ENCODE measurements around the gene PIAS4.

Gene PIAS4

DNA sequence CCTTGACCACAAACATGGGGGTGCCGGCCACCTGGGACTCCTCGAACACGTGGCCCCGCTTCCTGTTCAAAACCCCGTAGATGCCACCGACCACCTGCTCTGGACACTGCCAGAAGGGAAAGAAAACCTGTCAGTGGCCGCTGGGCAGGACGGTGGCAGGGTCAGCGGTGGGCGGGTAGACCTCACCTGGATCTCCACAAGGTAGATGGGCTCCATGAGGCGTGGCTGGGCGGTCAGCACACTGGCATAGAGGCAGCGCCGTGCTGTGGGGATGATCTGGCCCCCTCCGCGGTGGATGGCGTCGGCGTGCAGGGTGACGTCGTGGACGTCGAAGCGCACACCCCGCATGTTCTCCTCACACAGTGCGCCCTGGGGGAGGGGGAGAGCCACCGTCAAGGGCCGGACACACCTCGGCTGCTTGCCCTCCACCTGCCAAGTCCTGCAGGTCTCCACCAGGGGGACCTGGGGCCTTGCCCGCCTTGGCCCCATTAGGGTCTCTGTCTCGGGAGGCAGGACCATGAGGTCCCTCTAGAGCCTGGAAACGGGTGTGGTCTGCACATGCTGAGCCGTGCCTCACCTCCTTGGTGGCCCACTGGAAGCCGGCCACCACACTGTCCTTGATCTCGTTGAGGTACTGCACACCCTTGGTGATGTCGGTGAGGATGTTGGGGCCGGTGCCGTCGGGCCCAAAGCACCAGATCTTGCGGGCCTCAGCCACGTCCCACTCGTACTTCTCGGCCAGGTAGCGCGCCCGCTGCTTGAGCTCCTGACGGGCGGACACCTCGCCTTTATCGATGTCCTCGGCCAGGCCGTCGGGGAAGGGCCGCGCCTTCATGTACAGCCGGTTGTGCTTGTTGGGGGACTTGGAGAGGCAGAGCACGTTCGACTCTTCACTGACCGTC is 30.0 kb upstream of the PIAS4 start:
- no peak for DNase-seq (ENCODE audit: low read depth)

DNA sequence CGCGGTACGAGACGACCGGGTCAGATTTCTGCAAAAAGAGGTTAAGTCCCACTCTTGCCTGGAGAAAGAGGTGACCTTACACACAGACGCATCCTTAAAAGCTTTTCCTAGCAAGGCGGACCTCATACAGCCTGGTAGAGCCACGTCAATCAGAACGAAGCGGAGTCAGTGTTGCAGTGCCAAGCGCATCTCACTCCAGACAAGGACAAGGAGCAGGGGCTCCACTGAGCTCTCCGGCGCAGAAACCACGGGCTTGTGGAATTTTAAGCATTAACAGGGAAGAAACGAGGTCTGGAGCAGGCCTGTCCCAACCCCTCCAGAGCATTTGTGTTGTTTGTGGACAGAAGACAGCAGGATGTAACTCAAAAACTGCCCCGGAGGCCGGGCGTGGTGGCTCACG is 29.4 kb upstream of the PIAS4 start:
- no peak for DNase-seq (ENCODE audit: low read depth)

DNA sequence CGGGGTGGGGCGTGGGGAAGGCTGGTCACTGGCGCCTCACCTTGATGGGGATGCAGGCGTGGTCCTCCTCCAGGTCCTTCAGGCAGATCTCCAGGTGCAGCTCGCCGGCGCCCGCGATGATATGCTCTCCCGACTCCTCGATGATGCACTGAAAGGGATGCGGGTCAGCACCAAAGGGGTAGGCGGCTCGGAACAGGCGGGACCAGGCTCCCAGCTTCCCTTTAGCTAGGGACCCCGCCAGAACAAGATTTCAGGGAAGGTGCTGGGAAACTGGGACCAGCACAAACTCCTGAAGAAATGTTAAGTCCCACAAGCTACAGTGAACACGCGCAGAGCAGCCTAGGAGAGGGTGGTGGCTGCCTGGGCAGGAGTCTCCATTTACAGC is 28.3 kb upstream of the PIAS4 start:
- no peak for DNase-seq (ENCODE audit: low read depth)

- no peak for DNase-seq (ENCODE audit: low read depth)
Observed at GRCh38 chr19:3979674-3980352, 27.7 kb upstream of the PIAS4 start.

GRCh38 chr19:3980353-3981251 is 26.9 kb upstream of the PIAS4 start:
- DNase-seq (ENCODE audit: low read depth): no peak

DNA sequence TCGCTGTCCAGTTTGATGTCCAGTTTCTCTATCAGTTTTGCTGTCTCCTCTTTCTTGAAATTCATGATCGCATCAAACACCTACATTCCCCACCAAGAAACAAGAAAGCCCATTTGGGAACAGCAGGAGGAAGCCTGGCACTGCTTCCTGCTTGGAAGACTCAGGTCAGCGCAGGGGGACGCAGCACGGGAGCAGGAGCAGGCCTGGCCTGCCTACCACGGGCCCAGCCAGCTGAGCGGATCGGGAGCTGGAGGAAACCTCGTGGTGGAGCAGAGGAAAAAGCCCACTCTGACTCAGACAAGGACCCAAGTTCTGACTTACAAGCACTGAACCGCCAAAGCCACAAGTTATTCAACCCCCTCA is 26.2 kb upstream of the PIAS4 start:
- no peak for DNase-seq (ENCODE audit: low read depth)

GRCh38 chr19:3981736-3982681 is 25.5 kb upstream of the PIAS4 start:
- no peak for DNase-seq (ENCODE audit: low read depth)

- no peak for DNase-seq (ENCODE audit: low read depth)
Observed at GRCh38 chr19:3982701-3983541, 24.6 kb upstream of the PIAS4 start.

DNA sequence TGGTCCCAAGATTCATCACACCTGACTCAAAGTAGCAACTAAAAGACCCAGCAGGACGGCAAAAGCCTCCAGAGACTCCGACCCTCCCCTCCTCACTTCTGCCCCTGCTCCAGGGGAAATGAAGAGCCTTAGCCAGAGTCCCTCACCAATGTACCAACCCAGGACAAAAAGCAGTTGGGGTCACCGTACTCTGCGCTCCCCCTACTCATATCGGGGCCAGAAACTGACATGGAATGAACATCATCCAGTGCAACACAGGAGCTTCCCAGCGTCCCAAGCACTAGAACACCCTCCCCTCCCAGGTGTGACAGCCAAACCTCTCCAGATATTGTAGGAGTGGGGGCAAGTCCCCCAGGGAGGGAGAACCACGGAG is 24.0 kb upstream of the PIAS4 start:
- DNase-seq (ENCODE audit: low read depth): no peak

DNA sequence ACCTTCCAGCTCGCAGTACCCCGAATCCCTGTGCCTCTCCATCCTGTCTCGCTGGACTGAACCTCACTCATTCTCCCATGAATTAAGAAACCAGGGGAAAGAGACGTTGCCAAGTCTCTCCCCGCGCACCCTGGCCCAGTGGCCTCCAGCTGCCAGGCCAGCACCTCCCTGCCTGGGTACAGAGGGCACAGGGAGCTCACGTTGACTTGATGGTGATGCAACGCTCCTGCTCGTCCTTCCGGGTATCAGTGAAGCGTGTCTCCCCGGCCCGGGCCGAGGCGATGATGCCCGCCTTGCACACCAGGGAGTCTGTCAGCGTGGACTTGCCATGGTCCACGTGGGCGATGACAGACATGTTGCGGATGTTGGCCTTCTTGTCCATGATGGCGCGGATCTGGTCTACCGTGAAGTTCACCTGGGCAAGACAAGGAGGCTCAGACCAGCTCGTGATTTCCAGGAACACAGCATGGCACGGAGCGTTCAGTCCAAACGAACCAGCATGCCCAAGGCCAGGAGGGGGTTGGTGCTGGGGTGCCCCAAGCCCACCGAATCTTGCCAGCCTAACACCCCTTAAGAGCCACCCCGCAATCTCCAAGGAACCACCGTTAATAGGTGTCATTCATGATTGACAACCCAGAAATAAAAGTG is 23.5 kb upstream of the PIAS4 start:
- no peak for DNase-seq (ENCODE audit: low read depth)

DNA sequence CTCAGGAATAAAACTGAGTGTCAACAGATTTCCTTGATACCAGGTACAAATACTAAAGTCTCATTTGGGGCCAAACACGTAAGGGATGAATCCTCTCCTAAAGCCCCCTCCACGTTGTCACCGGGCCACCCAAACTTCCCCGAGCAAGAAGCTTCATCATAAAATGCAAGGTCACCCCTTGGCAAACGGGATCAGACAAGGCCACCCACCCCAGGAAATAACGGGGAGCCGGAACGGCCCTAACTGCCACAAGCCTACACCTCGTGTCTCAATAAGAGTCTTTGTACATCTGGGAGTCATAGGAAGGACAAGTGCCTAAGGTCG is 23.0 kb upstream of the PIAS4 start:
- no peak for DNase-seq (ENCODE audit: low read depth)

DNA sequence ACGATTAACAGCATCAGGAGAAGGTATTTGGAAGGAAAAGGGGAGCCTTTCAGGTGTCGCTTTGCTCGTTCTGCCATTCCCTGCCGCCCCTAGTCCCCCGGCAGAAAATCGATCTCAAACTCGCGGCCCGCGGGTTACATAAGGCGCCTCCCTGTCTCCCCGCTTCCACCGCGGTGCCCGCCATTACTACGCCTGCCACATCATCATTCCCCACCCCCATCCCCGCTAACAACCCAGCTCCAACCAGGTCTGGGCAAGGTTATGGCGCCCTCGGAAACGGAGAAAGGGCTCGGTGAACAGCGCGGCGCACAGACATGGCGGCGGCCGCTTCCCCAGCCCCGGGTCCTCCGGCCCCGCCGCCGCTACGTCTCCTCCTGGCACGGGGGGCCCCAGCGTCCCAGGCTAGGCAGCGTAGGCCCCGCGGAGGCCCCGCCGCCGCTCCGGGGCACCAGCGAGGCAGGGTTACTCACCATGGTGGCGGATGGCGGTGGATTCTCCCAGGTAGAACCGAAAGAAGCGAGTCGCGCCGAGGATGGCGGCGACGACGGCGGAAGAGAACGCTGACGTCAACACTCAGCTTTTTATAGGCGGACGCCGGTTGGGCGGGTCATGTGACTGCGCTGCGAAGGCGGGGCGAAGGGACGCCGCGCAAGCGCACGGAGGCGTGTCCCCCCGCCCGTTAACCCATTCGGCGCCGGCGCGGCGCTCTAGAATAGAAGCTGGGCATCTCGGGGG is 22.5 kb upstream of the PIAS4 start, which contains the start of gene EEF2:
Gene EEF2 (minus strand): TSS at position 556 of the 735 bp plus-strand sequence. CDS start 83 bp downstream, at position 473.
- peak; percentile 86 for DNase-seq (ENCODE audit: low read depth)

GRCh38 chr19:3985643-3986259 is 21.8 kb upstream of the PIAS4 start:
- no peak for DNase-seq (ENCODE audit: low read depth)

DNA sequence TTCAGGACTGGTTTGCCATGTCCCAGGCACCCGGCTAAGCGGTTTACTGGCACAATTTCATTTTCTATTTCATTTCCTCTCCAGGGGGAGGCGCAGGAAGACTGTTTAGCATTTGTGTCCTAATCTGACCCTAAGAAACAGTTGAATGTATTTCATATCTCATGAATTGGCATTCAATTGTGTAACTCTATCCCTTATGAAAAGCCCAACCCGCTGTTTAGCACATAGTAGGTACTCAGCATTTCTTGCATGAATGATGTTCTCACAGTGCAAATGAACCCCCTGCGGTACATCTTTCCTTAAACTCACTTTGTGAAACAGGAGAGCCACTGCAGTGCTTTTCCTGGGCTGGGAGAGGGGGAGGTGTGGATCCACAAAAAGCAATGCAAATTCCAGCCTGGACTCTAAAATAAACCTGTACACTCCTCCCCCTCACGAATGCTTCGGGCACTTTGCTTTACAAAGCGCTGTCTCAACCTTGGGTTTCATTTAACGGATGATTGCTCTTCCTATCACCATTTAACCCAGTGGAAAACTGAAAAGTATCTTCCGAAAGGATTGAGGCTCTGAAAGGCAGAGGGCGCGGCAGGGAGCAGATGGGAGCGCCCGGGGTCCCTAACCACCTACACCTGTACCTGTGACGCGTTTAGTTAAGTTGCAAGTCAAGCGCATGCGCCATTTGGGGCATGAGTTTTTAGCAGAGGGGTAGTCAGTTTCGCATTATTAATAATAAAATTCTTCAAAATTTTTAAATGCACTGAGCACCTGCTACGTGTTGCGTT is 21.1 kb upstream of the PIAS4 start:
- DNase-seq (ENCODE audit: low read depth): peak; percentile 35

DNA sequence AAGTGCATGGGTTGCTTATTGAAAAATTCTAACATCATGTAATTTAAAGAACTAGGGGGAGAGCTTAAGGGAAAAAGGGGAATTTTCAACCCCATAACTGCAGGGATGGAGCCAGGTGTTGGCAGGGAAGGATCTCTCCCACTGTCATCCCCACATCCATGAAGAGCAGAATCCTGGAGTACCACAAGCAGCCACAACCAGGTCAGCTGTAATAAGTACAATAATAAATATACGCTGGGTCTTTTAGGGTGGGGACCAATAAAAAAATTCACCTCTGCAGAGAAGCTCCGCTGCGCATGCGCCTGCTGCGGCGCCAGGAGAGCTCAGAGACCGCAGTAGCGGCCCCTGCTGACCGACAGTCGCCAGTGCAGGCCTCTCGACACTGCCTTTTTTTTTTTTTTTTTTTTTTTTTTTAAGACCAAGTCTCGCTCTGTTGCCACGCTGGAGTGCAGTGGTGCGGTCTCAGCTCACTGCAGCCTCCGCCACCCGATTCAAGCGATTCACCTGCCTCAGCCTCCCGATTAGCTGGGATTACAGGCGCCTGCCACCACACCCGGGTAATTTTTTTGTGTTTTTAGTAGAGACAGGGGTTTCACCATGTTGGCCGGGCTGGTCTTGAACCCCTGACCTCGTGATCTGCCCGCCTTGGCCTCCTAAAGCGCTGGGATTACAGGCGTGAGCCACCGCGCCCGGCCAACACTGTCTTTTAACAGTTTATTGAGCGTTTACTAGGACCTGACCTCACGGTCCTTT is 19.7 kb upstream of the PIAS4 start:
- peak; percentile 83 for DNase-seq (ENCODE audit: low read depth)

- DNase-seq (ENCODE audit: low read depth): no peak
Observed at GRCh38 chr19:3990815-3991117, 16.8 kb upstream of the PIAS4 start.

DNA sequence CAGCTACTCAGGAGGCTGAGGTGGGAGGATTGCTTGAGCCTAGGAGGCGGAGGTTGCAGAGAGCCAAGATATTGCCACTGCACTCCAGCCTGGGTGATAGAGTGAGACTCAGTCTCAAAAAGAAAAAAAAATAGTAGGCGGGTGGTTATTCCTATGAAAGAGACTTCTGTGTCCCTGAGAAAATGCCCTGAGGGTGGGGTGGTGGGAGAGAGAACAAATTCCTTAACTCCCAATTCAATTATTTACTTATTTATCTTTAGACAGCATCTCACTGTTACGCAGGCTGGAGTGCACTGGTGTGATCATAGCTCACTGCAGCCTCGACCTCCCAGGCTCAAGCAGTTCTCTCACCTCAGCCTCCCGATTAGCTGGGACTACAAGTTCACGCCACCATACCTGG is 11.9 kb upstream of the PIAS4 start:
- no peak for DNase-seq (ENCODE audit: low read depth)
